Bronchial epithelial cell (primary cell): ENCODE data around the gene GNB5. TPM values are rescaled to one million over a fixed set of nuclear protein-coding genes. Genes with fewer than 3 reads are reported as not detected.

Experiments
- DNase-seq: peaks from one replicate; pipeline ENCODE4 v3.0.0-alpha.2; 2010; ENCODE audit warnings: low read depth
- FAIRE-seq: peaks from 2 replicates; lab custom pipeline; 2011; peaks lifted over from hg19 to GRCh38; lab: Jason Lieb, UNC
- H3K27me3 ChIP-seq: 2 replicates; pipeline ENCODE4 v1.5.1; 2011; ENCODE audit warnings: low read length; ENCODE audit not compliant: control insufficient read depth, insufficient read depth
- H3K36me3 ChIP-seq: 2 replicates; pipeline ENCODE4 v1.5.1; 2011; ENCODE audit warnings: low read length; ENCODE audit not compliant: control insufficient read depth, insufficient read depth
- H3K4me3 ChIP-seq: 2 replicates; pipeline ENCODE4 v1.5.1; 2011; ENCODE audit warnings: mild to moderate bottlenecking, low read depth, low read length, control low read depth
- CTCF ChIP-seq: IDR thresholded peaks from 2 replicates; pipeline ENCODE4 v1.5.1; 2011; ENCODE audit warnings: mild to moderate bottlenecking, moderate library complexity, low read length, control low read depth, inconsistent platforms; ENCODE audit not compliant: insufficient read depth, severe bottlenecking
- total RNA-seq: library from RNA; depleted of rRNA; stranded (reverse); fragments of >200 nt; gene quantifications from 2 replicates; pipeline ENCODE4 v1.2.1, GENCODE V29; 2014

GNB5 gene
- total RNA-seq, 1 donor from 2014 or later: 46.1 TPM

GRCh38 chr15:52158084-52158765 is 33.0 kb downstream of the GNB5 start:
- Histone ChIP-seq H3K4me3 (no peak overlapping the region), H3K36me3 (peaks cover 7% of the 10 kb centered on the region), H3K27me3 (no peaks in the 10 kb centered on the region)
- DNase-seq (no peak), FAIRE-seq (no peak)
- no peak for TF ChIP-seq CTCF

- no peak for DNase-seq
- TF ChIP-seq CTCF: no peak
- H3K4me3 ChIP-seq: no peak overlapping the region
- H3K27me3 ChIP-seq: no peaks in the 10 kb centered on the region
- no peak for FAIRE-seq
- H3K36me3 ChIP-seq: peaks cover 4% of the 10 kb centered on the region
These were observed 35.3 kb downstream of the GNB5 start for GRCh38 chr15:52155878-52156277.

- TF ChIP-seq CTCF: no peak
- DNase-seq (no peak), FAIRE-seq (no peak)
- H3K36me3 ChIP-seq: peaks cover 3% of the 10 kb centered on the region
- H3K4me3 ChIP-seq: no peak overlapping the region
- no peaks in the 10 kb centered on the region for H3K27me3 ChIP-seq
These were observed 36.0 kb downstream of the GNB5 start for GRCh38 chr15:52154896-52155865.

GRCh38 chr15:52153900-52154895 is 37.0 kb downstream of the GNB5 start:
- Histone ChIP-seq H3K4me3 (no peak overlapping the region), H3K27me3 (no peaks in the 10 kb centered on the region), H3K36me3 (peaks cover 4% of the 10 kb centered on the region)
- DNase-seq (no peak), FAIRE-seq (peak; percentile 70)
- TF ChIP-seq CTCF: no peak

- peak; percentile 47 for FAIRE-seq
- no peak for TF ChIP-seq CTCF
- Histone ChIP-seq H3K36me3 (peaks cover 5% of the 10 kb centered on the region), H3K27me3 (no peaks in the 10 kb centered on the region), H3K4me3 (no peak overlapping the region)
- DNase-seq: no peak
These were observed 39.8 kb downstream of the GNB5 start for GRCh38 chr15:52151353-52151752.
